H1 (cell line): ENCODE data around the gene RBFOX1. TPM values are rescaled to one million over a fixed set of nuclear protein-coding genes. Genes with fewer than 3 reads are reported as not detected.

ENCODE experiments used
- CTCF ChIA-PET: fragments of 300-600 bp; sonication (Branson Sonifier 250); formaldehyde crosslinking; loops from one replicate; lab custom pipeline; 2021; ENCODE audit not compliant: partially characterized antibody; lab: Charles Lee
- POLR2A ChIA-PET: fragments of 300-600 bp; sonication (Branson Sonifier 250); formaldehyde crosslinking; loops from one replicate; lab custom pipeline; 2021; ENCODE audit warnings: inconsistent platforms; ENCODE audit not compliant: partially characterized antibody; lab: Charles Lee
- DNase-seq, 2 experiments: peaks; one replicate each; pipeline versions ENCODE4 v3.0.0 to v3.0.0-alpha.2; 2010 to 2022; ENCODE audit warnings: low spot score in 2 of 2, low read depth in 1 of 2, mixed read lengths in 1 of 2
- FAIRE-seq: peaks from 2 replicates; lab custom pipeline; 2011; peaks lifted over from hg19 to GRCh38; lab: Jason Lieb, UNC
- H2AFZ ChIP-seq: 2 replicates; pipeline ENCODE4 v1.8.1; 2012; ENCODE audit warnings: low read length, inconsistent platforms
- H2AK5ac ChIP-seq: 2 replicates; pipeline ENCODE4 v1.6.1; 2013; ENCODE audit warnings: low read depth, low read length
- H2BK120ac ChIP-seq: replicated peaks from 2 replicates; pipeline ENCODE3; 2013; ENCODE audit warnings: low read depth, low read length, inconsistent platforms
- H2BK12ac ChIP-seq: 2 replicates; pipeline ENCODE4 v1.6.1; 2013; ENCODE audit warnings: low read depth, low read length
- H2BK15ac ChIP-seq: 2 replicates; pipeline ENCODE4 v1.6.1; 2013; ENCODE audit warnings: low read length
- H2BK20ac ChIP-seq: 2 replicates; pipeline ENCODE4 v1.6.1; 2013; ENCODE audit warnings: low read length
- H2BK5ac ChIP-seq: 2 replicates; pipeline ENCODE4 v1.6.1; 2013; ENCODE audit warnings: low read depth, low read length
- H3K14ac ChIP-seq: 2 replicates; pipeline ENCODE4 v1.6.1; 2013; ENCODE audit warnings: inconsistent platforms; ENCODE audit not compliant: insufficient read length
- H3K18ac ChIP-seq: 2 replicates; pipeline ENCODE4 v1.6.1; 2013; ENCODE audit warnings: low read length; ENCODE audit errors: extremely low read depth
- H3K23ac ChIP-seq: 2 replicates; pipeline ENCODE4 v1.6.1; 2013; ENCODE audit warnings: inconsistent platforms; ENCODE audit not compliant: insufficient read length
- H3K23me2 ChIP-seq: 2 replicates; pipeline ENCODE4 v1.6.1; 2013; ENCODE audit warnings: low read depth, low read length
- H3K27ac ChIP-seq: 2 replicates; pipeline ENCODE4 v1.6.1; 2011; ENCODE audit warnings: low read depth, low read length, inconsistent platforms
- H3K27me3 ChIP-seq, 4 experiments: replicated peaks in 1 of 4; 1 replicate in 1 of 4; 2 replicates in 3 of 4; pipeline versions ENCODE4 v1.6.1 to v1.8.1; 2011 to 2013; ENCODE audit warnings: low read length in 3 of 4, mild to moderate bottlenecking in 3 of 4, inconsistent platforms in 2 of 4, mixed read lengths in 2 of 4, moderate library complexity in 1 of 4; ENCODE audit not compliant: control insufficient read depth in 3 of 4, insufficient read depth in 3 of 4; ENCODE audit errors: extremely low read depth in 1 of 4
- H3K36me3 ChIP-seq, 4 experiments: 2 replicates each; pipeline versions ENCODE4 v1.6.1 to v1.8.1; 2011 to 2013; ENCODE audit warnings: mild to moderate bottlenecking in 4 of 4, low read length in 3 of 4, moderate library complexity in 2 of 4, control low read depth in 1 of 4, inconsistent platforms in 1 of 4; ENCODE audit not compliant: insufficient read depth in 4 of 4, control insufficient read depth in 2 of 4
- H3K4ac ChIP-seq: replicated peaks from 2 replicates; pipeline ENCODE3; 2013; ENCODE audit warnings: low read length, low read depth, mixed read lengths, inconsistent platforms; ENCODE audit not compliant: insufficient read length
- H3K4me1 ChIP-seq, 4 experiments: replicated peaks in 1 of 4; 1 replicate in 1 of 4; 2 replicates in 3 of 4; pipeline versions ENCODE4 v1.6.1 to v1.8.1; 2011 to 2013; ENCODE audit warnings: low read length in 3 of 4, inconsistent platforms in 2 of 4, mixed read lengths in 1 of 4; ENCODE audit not compliant: insufficient read depth in 4 of 4, control insufficient read depth in 3 of 4
- H3K4me2 ChIP-seq, 2 experiments: 2 replicates each; pipeline versions ENCODE4 v1.6.1 to v1.8.1; 2011 to 2013; ENCODE audit warnings: low read depth in 2 of 2, low read length in 2 of 2, control low read depth in 1 of 2, inconsistent platforms in 1 of 2, mild to moderate bottlenecking in 1 of 2; ENCODE audit not compliant: insufficient read depth in 1 of 2
- H3K4me3 ChIP-seq, 4 experiments: fragments of 200-600, 300-600 bp in 1 of 4; sonication (generic), shearing (Covaris generic), sonication (Bioruptor Twin) in 1 of 4; 2 replicates each; pipeline versions ENCODE4 v1.5.1 to v1.8.1; 2011 to 2016; ENCODE audit warnings: low read length in 4 of 4, low read depth in 3 of 4, control low read depth in 2 of 4, inconsistent platforms in 2 of 4, mild to moderate bottlenecking in 2 of 4, mixed read lengths in 1 of 4, moderate library complexity in 1 of 4; ENCODE audit not compliant: insufficient read depth in 2 of 4; ENCODE audit errors: extremely low read depth in 1 of 4
- H3K56ac ChIP-seq: replicated peaks from 2 replicates; pipeline ENCODE3; 2013; ENCODE audit warnings: low read depth, mild to moderate bottlenecking, mixed read lengths, low read length, inconsistent platforms; ENCODE audit not compliant: insufficient read length
- H3K79me1 ChIP-seq: 2 replicates; pipeline ENCODE4 v1.6.1; 2013; ENCODE audit warnings: low read depth, low read length, control low read depth
- H3K79me2 ChIP-seq, 2 experiments: 2 replicates each; pipeline versions ENCODE4 v1.6.1 to v1.8.1; 2012 to 2013; ENCODE audit warnings: low read length in 2 of 2, mild to moderate bottlenecking in 2 of 2, inconsistent platforms in 1 of 2; ENCODE audit not compliant: insufficient read depth in 2 of 2, control insufficient read depth in 1 of 2
- H3K9ac ChIP-seq, 4 experiments: replicated peaks in 1 of 4; 1 replicate in 1 of 4; 2 replicates in 3 of 4; pipeline versions ENCODE4 v1.6.1 to v1.8.1; 2011 to 2013; ENCODE audit warnings: low read depth in 3 of 4, low read length in 3 of 4, control low read depth in 2 of 4, mild to moderate bottlenecking in 2 of 4, moderate library complexity in 2 of 4, inconsistent platforms in 1 of 4; ENCODE audit errors: extremely low read depth in 1 of 4
- H3K9me3 ChIP-seq, 2 experiments: 2 replicates each; pipeline versions ENCODE4 v1.6.1 to v1.8.1; 2012 to 2013; ENCODE audit warnings: mild to moderate bottlenecking in 2 of 2, moderate library complexity in 2 of 2, control low read depth in 1 of 2, inconsistent platforms in 1 of 2, low read depth in 1 of 2, low read length in 1 of 2, mixed read lengths in 1 of 2; ENCODE audit not compliant: insufficient read depth in 2 of 2
- H4K20me1 ChIP-seq, 2 experiments: replicated peaks in 1 of 2; 2 replicates each; pipeline versions ENCODE3 to v1.8.1; 2011 to 2013; ENCODE audit warnings: inconsistent platforms in 2 of 2, low read length in 2 of 2, mild to moderate bottlenecking in 1 of 2; ENCODE audit not compliant: insufficient read depth in 2 of 2, control insufficient read depth in 1 of 2
- H4K5ac ChIP-seq: 2 replicates; pipeline ENCODE4 v1.6.1; 2013; ENCODE audit warnings: low read length, low read depth, mixed read lengths, inconsistent platforms; ENCODE audit not compliant: insufficient read length
- H4K8ac ChIP-seq: 2 replicates; pipeline ENCODE4 v1.8.0; 2013; ENCODE audit warnings: mild to moderate bottlenecking, moderate library complexity, low read length, inconsistent platforms; ENCODE audit not compliant: insufficient read depth; ENCODE audit errors: extremely low read depth
- H4K91ac ChIP-seq: replicated peaks from 2 replicates; pipeline ENCODE3; 2013; ENCODE audit warnings: low read length, mixed read lengths, inconsistent platforms; ENCODE audit not compliant: insufficient read length
- BACH1 ChIP-seq: IDR thresholded peaks from 2 replicates; pipeline ENCODE4 v1.6.1; 2012; ENCODE audit warnings: low read length, improper control_type of control experiment
- BRCA1 ChIP-seq: IDR thresholded peaks from 2 replicates; pipeline ENCODE4 v1.6.1; 2012; ENCODE audit warnings: low read depth, low read length, improper control_type of control experiment
- CBX5 ChIP-seq: fragments of 300-800, 300-1000 bp; sonication (generic); IDR thresholded peaks from 2 replicates; pipeline ENCODE4 v1.7.1; 2016; ENCODE audit warnings: antibody characterized with exemption, low read length, low read depth
- CEBPB ChIP-seq: IDR thresholded peaks from 2 replicates; pipeline ENCODE4 v1.6.1; 2012; ENCODE audit warnings: low read depth, low read length
- EP300 ChIP-seq, 2 experiments: IDR thresholded peaks; 1 replicate in 1 of 2; 2 replicates in 1 of 2; pipeline ENCODE4 v1.6.1; 2011 to 2012; ENCODE audit warnings: low read depth in 2 of 2, low read length in 2 of 2, mild to moderate bottlenecking in 2 of 2, borderline replicate concordance in 1 of 2, inconsistent platforms in 1 of 2, moderate library complexity in 1 of 2
- EZH2 ChIP-seq: fragments of 200-600 bp; sonication (generic); IDR thresholded peaks from 2 replicates; pipeline ENCODE4 v1.7.1; 2012; ENCODE audit warnings: low read depth, mild to moderate bottlenecking, moderate library complexity, low read length, inconsistent platforms; ENCODE audit not compliant: severe bottlenecking
- FOSL1 ChIP-seq: IDR thresholded peaks from 2 replicates; pipeline ENCODE4 v1.6.1; 2011; ENCODE audit warnings: mild to moderate bottlenecking, low read depth, low read length, moderate library complexity; ENCODE audit not compliant: insufficient read depth
- GABPA ChIP-seq: IDR thresholded peaks from 2 replicates; pipeline ENCODE4 v1.6.1; 2011; ENCODE audit warnings: mild to moderate bottlenecking, low read length, moderate library complexity, borderline replicate concordance; ENCODE audit not compliant: insufficient read depth
- RBBP5 ChIP-seq: IDR thresholded peaks from 2 replicates; pipeline ENCODE4 v1.7.1; 2012; ENCODE audit warnings: low read depth, mild to moderate bottlenecking, inconsistent platforms, low read length, moderate library complexity, borderline replicate concordance
- SIRT6 ChIP-seq: IDR thresholded peaks from one replicate; pipeline ENCODE4 v1.7.1; 2012; ENCODE audit warnings: low read length, inconsistent platforms
- SIX5 ChIP-seq: IDR thresholded peaks from 2 replicates; pipeline ENCODE4 v1.6.1; 2011; ENCODE audit warnings: mild to moderate bottlenecking, low read depth, low read length
- WGBS, 2 experiments: shearing (Covaris generic) in 1 of 2; methylation state at CpG; one replicate each; pipeline versions ENCODE4 v1.1.6 to v1.1.7; 2013 to 2015; ENCODE audit warnings: low lambda C conversion rate in 2 of 2, mixed read lengths in 2 of 2, inconsistent platforms in 1 of 2, low coverage in 1 of 2, missing lambda C conversion rate in 1 of 2; ENCODE audit not compliant: insufficient replicate concordance in 2 of 2, insufficient coverage in 1 of 2, insufficient read length in 1 of 2; ENCODE audit errors: extremely low coverage in 1 of 2, missing lambda C conversion rate in 1 of 2; 5-methylcytosine and 5-hydroxymethylcytosine counted together
- polyA plus RNA-seq, 7 experiments: library from polyadenylated mRNA; depleted of rRNA in 3 of 7; stranded (reverse) in 5 of 7; unstranded in 2 of 7; fragments of >200 nt in 5 of 7; fragments of 200-250 nt in 2 of 7; gene quantifications; 1 replicate in 5 of 7; 2 replicates in 1 of 7; 4 replicates in 1 of 7; pipeline versions ENCODE4 v1.2.1 to v1.2.3, GENCODE V29; 2011 to 2013; ENCODE audit warnings: missing spikeins in 2 of 7, mixed read lengths in 2 of 7
- total RNA-seq: library from RNA; stranded (reverse); fragmentation: NEBNext Ultra II Directional; extraction: Animal tissue kit (Norgen Biotek cat#: 25700); gene quantifications from 2 replicates; pipeline ENCODE4 v1.2.1, GENCODE V29; 2021

RBFOX1 gene
- total and polyA plus RNA-seq, 2 of the 8 experiments (the other 6 are each of a cell fraction or from before 2014, with no cell fraction given): 1.7 to 2.8 TPM

GRCh38 chr16:7748522-7748921 is 415.9 kb downstream of the RBFOX1 start:
- FAIRE-seq (no peak), DNase-seq (no peak)
- Histone ChIP-seq H3K27ac (no peak overlapping the region), H3K79me2 (no peaks in the 10 kb centered on the region), H3K23me2 (no peaks in the 10 kb centered on the region), H4K91ac (no peak overlapping the region), H2BK120ac (no peak overlapping the region), H3K4me3 (no peak overlapping the region), H2AK5ac (no peak overlapping the region), H3K9ac (no peak overlapping the region), H3K4me1 (peaks cover 0 to 3% (median 2%) of the 10 kb centered on the region in 4 experiments; a peak in 2 of 7 replicates), H2BK20ac (no peak overlapping the region), H2AFZ (no peak overlapping the region), H4K8ac (no peak overlapping the region), H3K18ac (no peak overlapping the region), H2BK12ac (no peak overlapping the region), H3K79me1 (no peaks in the 10 kb centered on the region), H3K27me3 (no peaks in the 10 kb centered on the region), H3K14ac (no peak overlapping the region), H3K36me3 (no peaks in the 10 kb centered on the region), H4K5ac (no peak overlapping the region), H3K56ac (no peak overlapping the region), H2BK15ac (no peak overlapping the region), H3K23ac (no peak overlapping the region), H3K4ac (no peak overlapping the region), H3K4me2 (no peak overlapping the region), H4K20me1 (no peaks in the 10 kb centered on the region), H3K9me3 (no peaks in the 10 kb centered on the region), H2BK5ac (no peak overlapping the region)
- ChIA-PET POLR2A (no interaction called here), CTCF (no interaction called here)
- 89% methylated on average over 4 of the region's 4 CpGs; no CpG with 5 or more reads in 1 of the 2 experiments for WGBS, 2 experiments
- TF ChIP-seq CBX5: no peak
- no peak for TF ChIP-seq FOSL1
- TF ChIP-seq SIRT6: no peak
- TF ChIP-seq CEBPB: no peak
- TF ChIP-seq EP300 (IDR thresholded peaks at IDR 0.05; ENCODE audit: borderline replicate concordance in 1 of 2, low read depth in 2 of 2, low read length in 2 of 2): no peak
- no peak for TF ChIP-seq GABPA
- no peak for TF ChIP-seq BRCA1
- no peak for TF ChIP-seq EZH2
- TF ChIP-seq BACH1: no peak
- no peak for TF ChIP-seq SIX5
- TF ChIP-seq RBBP5: no peak
